HL-60/S4 treated with phorbol 12-myristate 13-acetate at 8.2 ng/mL for 4 days and 3 days (cell line): Measurements from ENCODE around the gene SMIM22.

ENCODE experiments used
- in situ Hi-C: fragments of 300-500 bp; cut with MboI; formaldehyde crosslinking; loops from 2 replicates; pipeline ENCODE4 v1.15.0; 2022; ENCODE audit warnings: low sequenced_read_pairs

SMIM22 gene

GRCh38 chr16:4814542-4815173 lies 19.5 kb downstream of the SMIM22 start:
- in situ Hi-C loops = no loop called here

- in situ Hi-C loops = no loop called here
Measured at GRCh38 chr16:4820652-4821051, 25.5 kb downstream of the SMIM22 start.

DNA sequence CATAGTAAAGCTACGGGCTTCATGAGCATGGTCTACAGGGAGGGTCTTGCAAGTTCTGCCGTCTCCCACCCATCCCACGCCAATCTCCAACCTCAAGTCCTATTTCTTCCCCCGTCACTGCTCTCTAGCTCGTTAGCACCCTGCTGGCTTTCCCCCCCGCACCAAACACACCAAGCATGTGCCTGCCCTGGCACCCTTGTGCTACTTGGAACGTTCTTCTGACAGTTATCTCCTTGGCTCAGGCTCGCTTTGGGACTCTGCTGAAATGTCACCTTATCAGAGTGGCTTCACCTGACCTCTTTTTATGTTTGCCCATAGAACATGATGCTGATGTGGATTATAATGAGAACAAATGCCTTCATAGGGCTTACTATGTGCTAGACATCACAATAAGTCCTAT lies 30.0 kb downstream of the SMIM22 start:
- in situ Hi-C loops = no loop called here

- in situ Hi-C loops = no loop called here
Measured at GRCh38 chr16:4826526-4826925, 31.4 kb downstream of the SMIM22 start.

DNA sequence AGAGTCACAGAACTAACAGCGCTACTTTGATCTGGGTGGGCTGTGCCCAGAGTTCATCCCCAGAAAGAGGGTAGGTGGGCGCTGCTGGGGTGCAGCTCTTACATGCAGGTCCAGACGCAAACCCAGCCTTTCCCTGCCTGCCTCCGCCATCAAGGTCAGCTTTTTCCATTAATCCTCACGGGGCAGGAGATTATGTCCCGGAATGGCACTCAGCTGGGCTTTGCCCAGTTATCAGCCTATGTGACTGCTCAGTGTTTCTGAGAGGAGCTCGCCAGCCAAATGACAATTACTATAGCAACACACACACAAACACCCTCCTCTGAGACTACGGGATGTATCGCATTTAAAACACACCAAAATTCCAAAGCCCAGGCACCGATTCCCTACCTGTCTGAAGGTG lies 31.8 kb downstream of the SMIM22 start:
- in situ Hi-C loops = no loop called here

DNA sequence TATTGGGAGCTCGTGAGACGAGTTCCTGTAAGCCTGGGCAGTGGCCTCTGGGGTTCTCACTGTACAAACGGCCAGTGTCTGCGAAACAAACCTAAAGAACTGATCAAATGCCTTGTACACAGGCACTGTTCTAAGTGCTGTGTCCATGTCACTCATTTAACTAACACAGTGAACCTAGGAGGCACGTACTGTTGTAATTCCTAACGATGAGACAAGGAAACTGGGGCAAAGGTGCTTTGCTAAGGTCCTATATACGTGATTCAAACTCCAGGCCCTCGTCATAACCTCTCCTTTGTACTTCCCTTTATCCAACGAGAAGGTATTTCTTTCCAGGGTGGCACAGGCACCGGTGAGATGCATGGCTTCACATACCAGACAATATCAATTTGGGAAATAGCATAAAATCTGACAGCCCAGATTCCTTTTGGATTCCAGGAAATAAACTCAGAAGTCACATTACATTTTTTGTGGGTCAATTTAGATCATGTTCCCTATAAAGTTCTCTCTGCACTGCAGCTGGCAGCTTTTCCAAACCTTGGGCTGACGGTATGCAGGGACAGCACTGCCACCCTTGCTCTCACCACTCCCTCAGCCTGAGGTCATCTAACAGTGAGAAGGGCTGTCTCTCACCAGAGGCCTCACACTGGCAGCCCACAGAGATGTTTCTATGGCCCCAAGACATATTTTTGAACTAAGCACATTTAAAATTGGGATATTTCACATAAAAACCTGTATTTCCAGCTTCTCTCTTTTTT lies 33.6 kb downstream of the SMIM22 start:
- in situ Hi-C loops = no loop called here

DNA sequence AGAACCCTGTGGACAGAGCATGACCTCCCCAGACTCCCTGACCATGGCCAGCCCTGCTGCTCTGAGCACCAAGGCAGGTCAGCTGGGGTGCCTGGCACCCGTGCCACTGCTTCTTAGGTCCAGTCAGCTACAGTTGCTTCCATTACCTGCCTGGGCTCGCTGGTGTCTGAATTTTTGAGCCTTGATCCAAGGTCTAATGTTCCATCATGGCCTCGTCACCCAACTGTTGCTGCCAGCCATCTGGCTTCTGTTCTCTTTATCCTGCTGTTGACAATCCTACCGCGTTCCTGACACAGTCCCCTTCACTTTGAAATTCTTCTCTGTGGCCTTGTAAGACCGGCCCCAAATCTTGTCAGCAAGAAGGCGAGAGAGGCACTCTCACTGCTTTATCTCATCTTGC lies 35.2 kb downstream of the SMIM22 start:
- in situ Hi-C loops = no loop called here

GRCh38 chr16:4831616-4832015 lies 36.4 kb downstream of the SMIM22 start:
- in situ Hi-C loops = no loop called here

GRCh38 chr16:4832698-4833343 lies 37.7 kb downstream of the SMIM22 start:
- in situ Hi-C loops = no loop called here

GRCh38 chr16:4833584-4833983 lies 38.4 kb downstream of the SMIM22 start:
- in situ Hi-C loops = no loop called here

- in situ Hi-C loops = no loop called here
Measured at GRCh38 chr16:4836727-4837126, 41.6 kb downstream of the SMIM22 start.

DNA sequence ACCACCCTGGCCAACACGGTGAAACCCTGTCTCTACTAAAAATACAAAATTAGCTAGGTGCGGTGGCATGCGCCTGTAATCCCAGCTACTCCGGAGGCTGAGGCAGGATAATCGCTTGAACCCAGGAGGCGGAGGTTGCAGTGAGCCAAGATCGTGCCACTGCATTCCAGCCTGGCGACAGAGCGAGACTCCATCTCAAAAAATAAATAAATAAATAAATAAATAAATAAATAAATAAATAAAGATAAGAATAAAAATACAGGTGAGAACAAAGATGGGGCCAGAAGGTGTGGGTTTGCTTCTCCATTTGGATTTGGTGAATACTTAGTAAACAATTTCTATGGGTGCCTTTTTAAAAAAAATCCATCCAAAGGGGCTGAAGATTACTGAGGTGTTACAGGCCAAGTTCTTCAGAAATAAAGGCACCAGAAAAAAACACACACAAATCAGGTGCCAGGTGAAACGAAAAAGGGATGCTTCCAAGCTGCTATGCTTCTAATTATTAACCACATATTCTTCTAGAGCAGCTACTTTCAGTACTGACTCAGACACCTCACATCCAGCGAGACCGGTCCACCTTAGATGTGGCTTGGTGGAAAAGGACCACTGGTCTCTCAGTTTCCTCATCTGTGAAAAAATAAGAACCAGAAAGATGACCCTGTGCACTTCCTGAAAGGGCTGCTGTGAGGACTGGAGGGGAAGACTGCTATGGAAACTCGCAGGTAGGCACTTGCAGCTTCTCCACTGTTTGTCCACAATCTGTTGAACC lies 42.7 kb downstream of the SMIM22 start:
- in situ Hi-C loops = no loop called here

GRCh38 chr16:4839942-4840341 lies 44.8 kb downstream of the SMIM22 start:
- in situ Hi-C loops = no loop called here

- in situ Hi-C loops = no loop called here
Measured at GRCh38 chr16:4840984-4841383, 45.8 kb downstream of the SMIM22 start.
